Testis (tissue), 3 donors: ENCODE results near the gene POLE. TPM values are rescaled to one million over a fixed set of nuclear protein-coding genes. Genes with fewer than 3 reads are reported as not detected.

Experiments used
- DNase-seq: peaks from one replicate; pipeline ENCODE4 v3.0.0-alpha.2; 2019
- H3K27ac ChIP-seq, 2 donors: fragments of 200-600 bp; sonication (generic); one replicate each; pipeline ENCODE4 v1.5.1; 2019
- H3K27me3 ChIP-seq: fragments of 200-600 bp; sonication (generic); one replicate; pipeline ENCODE4 v1.5.1; 2019
- H3K36me3 ChIP-seq: fragments of 200-600 bp; sonication (generic); one replicate; pipeline ENCODE4 v1.5.1; 2017; ENCODE audit warnings: low read depth; ENCODE audit errors: missing control alignments
- H3K4me1 ChIP-seq: fragments of 200-600 bp; sonication (generic); one replicate; pipeline ENCODE4 v1.5.1; 2019
- H3K4me3 ChIP-seq, 2 donors: fragments of 200-600 bp; sonication (generic); one replicate each; pipeline ENCODE4 v1.5.1; 2017 to 2019
- H3K9me3 ChIP-seq: fragments of 200-600 bp; sonication (generic); one replicate; pipeline ENCODE4 v1.5.1; 2017
- POLR2A ChIP-seq: fragments of 450-650 bp; IDR thresholded peaks from one replicate; pipeline ENCODE4 v1.6.1; 2017; ENCODE audit warnings: antibody characterized with exemption, mild to moderate bottlenecking, moderate library complexity
- WGBS, 2 donors: methylation state at CpG; one replicate each; pipeline ENCODE4 v1.1.5; 2018; 5-methylcytosine and 5-hydroxymethylcytosine counted together
- intact Hi-C: fragments of 100-400 bp; cut with DNase I; formaldehyde crosslinking; loops from one replicate; pipeline ENCODE4 v1.15.1; 2023; ENCODE audit warnings: low total_unique reads
- polyA plus RNA-seq: library from polyadenylated mRNA; stranded (reverse); fragments of 350-450 nt; fragmentation: Illumina TruSeq; extraction: RNeasy Lipid Tissue Mini Kit (QIAGEN cat#74804); gene quantifications from one replicate; pipeline ENCODE4 v1.2.3, GENCODE V29; 2014; ENCODE audit warnings: low read depth, low replicate concordance; ENCODE audit not compliant: insufficient read depth
- total RNA-seq, 2 donors: library from RNA; depleted of rRNA; stranded (reverse); fragments of >200 nt; gene quantifications; one replicate each; pipeline ENCODE4 v1.2.3, GENCODE V29; 2016
- TF ChIP-seq, protein P1 (sequence below), 3 experiments: fragments of 450-650 bp in 2 of 3; fragments of 200-600 bp in 1 of 3; sonication (generic) in 1 of 3; IDR thresholded peaks; one replicate each; pipeline ENCODE4 v1.5.1; 2016 to 2019; ENCODE audit warnings: antibody characterized with exemption in 3 of 3, mild to moderate bottlenecking in 2 of 3, moderate library complexity in 1 of 3

Gene POLE
- total and polyA plus RNA-seq, 3 donors from 2014 or later, result 76.8 to 288 (median 123) TPM

- H3K27ac ChIP-seq, result no peak overlapping the region
- H3K4me3 ChIP-seq, result no peak overlapping the region
- WGBS, 2 donors, result 87 to 93% methylated on average over 32 to 37 of the region's 37 CpGs
- no peak for DNase-seq
- no peaks in the 10 kb centered on the region for H3K27me3 ChIP-seq
- TF ChIP-seq POLR2A, result no peak
- TF ChIP-seq, protein P1, sequence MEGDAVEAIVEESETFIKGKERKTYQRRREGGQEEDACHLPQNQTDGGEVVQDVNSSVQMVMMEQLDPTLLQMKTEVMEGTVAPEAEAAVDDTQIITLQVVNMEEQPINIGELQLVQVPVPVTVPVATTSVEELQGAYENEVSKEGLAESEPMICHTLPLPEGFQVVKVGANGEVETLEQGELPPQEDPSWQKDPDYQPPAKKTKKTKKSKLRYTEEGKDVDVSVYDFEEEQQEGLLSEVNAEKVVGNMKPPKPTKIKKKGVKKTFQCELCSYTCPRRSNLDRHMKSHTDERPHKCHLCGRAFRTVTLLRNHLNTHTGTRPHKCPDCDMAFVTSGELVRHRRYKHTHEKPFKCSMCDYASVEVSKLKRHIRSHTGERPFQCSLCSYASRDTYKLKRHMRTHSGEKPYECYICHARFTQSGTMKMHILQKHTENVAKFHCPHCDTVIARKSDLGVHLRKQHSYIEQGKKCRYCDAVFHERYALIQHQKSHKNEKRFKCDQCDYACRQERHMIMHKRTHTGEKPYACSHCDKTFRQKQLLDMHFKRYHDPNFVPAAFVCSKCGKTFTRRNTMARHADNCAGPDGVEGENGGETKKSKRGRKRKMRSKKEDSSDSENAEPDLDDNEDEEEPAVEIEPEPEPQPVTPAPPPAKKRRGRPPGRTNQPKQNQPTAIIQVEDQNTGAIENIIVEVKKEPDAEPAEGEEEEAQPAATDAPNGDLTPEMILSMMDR (IDR thresholded peaks at IDR 0.05), result no peak
- H3K9me3 ChIP-seq, result no peaks in the 10 kb centered on the region
- H3K36me3 ChIP-seq, result no peaks in the 10 kb centered on the region
- intact Hi-C loops, result no loop called here
- no peaks in the 10 kb centered on the region for H3K4me1 ChIP-seq
These were observed 40.1 kb upstream of the POLE start for GRCh38 chr12:132727091-132727794.

DNA sequence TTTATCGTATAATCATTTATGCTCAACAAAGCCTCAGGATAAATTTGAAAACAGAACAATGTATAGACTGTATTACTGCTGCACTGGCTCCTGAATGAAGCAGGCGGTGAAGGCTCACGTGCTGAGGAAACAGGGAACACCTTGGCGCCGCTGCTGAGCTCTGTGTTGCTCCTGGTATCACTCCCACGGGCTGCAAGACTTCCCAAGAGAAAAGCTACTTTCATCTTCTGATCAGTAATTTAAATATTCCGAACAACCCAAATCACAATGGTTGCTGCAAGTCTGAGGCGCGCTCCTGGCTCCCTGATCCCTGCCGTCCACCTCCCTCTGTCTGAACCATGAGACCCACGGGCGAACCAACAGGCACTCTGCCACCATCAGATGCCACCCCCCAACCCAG, 39.2 kb upstream of the POLE start:
- no peaks in the 10 kb centered on the region for H3K4me1 ChIP-seq
- H3K9me3 ChIP-seq, result no peaks in the 10 kb centered on the region
- DNase-seq, result no peak
- intact Hi-C loops, result no loop called here
- WGBS, 2 donors, result 89 to 91% methylated on average over 10 to 12 of the region's 12 CpGs
- H3K27ac ChIP-seq, result no peak overlapping the region
- H3K27me3 ChIP-seq, result no peaks in the 10 kb centered on the region
- TF ChIP-seq POLR2A, result no peak
- TF ChIP-seq, protein P1 (IDR thresholded peaks at IDR 0.05), result no peak
- H3K4me3 ChIP-seq, result no peak overlapping the region
- H3K36me3 ChIP-seq, result no peaks in the 10 kb centered on the region

DNA sequence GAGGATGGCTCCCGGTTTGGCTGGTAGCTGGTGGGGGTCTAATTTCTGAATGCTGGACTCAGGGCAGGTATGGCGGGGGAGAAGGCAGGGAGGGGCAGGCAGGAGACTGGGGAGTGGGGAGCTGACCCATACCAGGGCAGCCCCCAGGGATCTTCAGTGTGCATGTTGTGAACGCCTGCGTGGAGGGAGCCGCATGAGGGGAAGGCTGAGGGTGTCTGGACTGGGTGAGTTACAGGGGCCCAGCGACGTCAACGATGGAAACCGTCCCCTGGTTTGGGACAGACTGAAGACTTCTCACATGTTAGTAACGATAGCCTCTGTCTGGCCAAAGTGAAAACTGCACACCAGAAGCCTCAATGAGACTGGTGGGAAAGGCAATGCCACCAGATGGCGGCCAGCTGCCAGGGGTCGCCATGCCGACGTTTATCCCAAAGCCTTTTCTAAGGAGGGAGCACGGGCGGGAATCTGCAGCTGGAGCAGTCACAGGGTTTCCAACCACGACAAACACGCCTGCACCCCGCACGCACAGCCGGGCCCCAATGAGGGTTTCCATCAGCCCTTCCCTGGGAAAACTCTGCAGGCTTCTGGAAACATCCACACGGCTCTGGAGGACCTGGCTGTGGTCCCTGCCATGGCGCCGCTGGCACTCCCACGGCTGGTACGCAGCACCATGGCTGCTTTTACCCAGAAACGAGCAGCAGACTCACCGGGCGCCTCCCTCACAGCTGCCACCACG, 37.5 kb upstream of the POLE start:
- H3K4me3 ChIP-seq, result no peak overlapping the region
- no peak overlapping the region for H3K27ac ChIP-seq
- H3K36me3 ChIP-seq, result no peaks in the 10 kb centered on the region
- intact Hi-C loops, result no loop called here
- H3K27me3 ChIP-seq, result no peaks in the 10 kb centered on the region
- no peak for TF ChIP-seq POLR2A
- TF ChIP-seq, protein P1 (IDR thresholded peaks at IDR 0.05), result no peak
- no peak for DNase-seq
- no peaks in the 10 kb centered on the region for H3K9me3 ChIP-seq
- H3K4me1 ChIP-seq, result no peaks in the 10 kb centered on the region
- 87 to 91% methylated on average over 9 to 30 of the region's 30 CpGs for WGBS, 2 donors

GRCh38 chr12:132723764-132724140, 36.6 kb upstream of the POLE start:
- intact Hi-C loops, result no loop called here
- H3K27ac ChIP-seq, result no peak overlapping the region
- no peaks in the 10 kb centered on the region for H3K4me1 ChIP-seq
- no peak overlapping the region for H3K4me3 ChIP-seq
- DNase-seq, result no peak
- no peak for TF ChIP-seq POLR2A
- TF ChIP-seq, protein P1 (IDR thresholded peaks at IDR 0.05), result no peak
- no peaks in the 10 kb centered on the region for H3K9me3 ChIP-seq
- 85 to 87% methylated on average over 2 of the region's 2 CpGs for WGBS, 2 donors
- no peaks in the 10 kb centered on the region for H3K27me3 ChIP-seq
- H3K36me3 ChIP-seq, result no peaks in the 10 kb centered on the region
